ENCODE results near the gene TNS1. TPM values are rescaled to one million over a fixed set of nuclear protein-coding genes. Genes with fewer than 3 reads are reported as not detected.

The TNS1 gene
- total RNA-seq, 1 donor from 2014 or later: 219 TPM

DNA sequence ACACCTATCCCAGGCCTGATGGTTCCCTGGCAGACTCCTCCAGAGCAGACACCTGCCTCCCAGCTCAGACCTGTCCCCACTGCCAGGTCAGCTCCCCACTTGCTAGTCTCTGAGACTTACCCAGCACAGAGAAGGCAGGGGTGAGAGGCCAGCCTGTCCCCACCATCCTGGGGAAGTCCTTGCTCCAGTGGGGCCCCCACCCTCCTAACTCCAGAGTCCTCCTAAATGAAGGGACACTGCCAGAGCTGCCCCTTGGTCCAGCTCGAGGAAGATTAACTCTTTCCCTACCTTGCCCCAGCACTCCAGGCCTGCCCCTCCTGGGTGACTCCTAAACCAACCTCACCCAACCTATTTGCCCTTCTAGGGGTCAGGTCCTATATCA lies 30.4 kb upstream of the TNS1 start:
- no peak overlapping the region for H3K4me3 Mint-ChIP-seq (ENCODE audit: unreplicated experiment)
- H3K36me3 ChIP-seq (ENCODE audit: insufficient read depth, low read length): no peaks in the 10 kb centered on the region
- peaks cover 3% of the 10 kb centered on the region for H3K4me1 Mint-ChIP-seq (ENCODE audit: low read depth, unreplicated experiment)
- H3K4me2 ChIP-seq (ENCODE audit: low read length): no peak overlapping the region
- H2AFZ ChIP-seq (ENCODE audit: low read depth, low read length): no peak overlapping the region
- no peak overlapping the region for H3K27ac Mint-ChIP-seq (ENCODE audit: unreplicated experiment)
- DNase-seq (ENCODE audit: low read depth) (no peak), FAIRE-seq (no peak)
- H3K36me3 Mint-ChIP-seq (ENCODE audit: low read depth, unreplicated experiment): no peaks in the 10 kb centered on the region
- peaks cover 32% of the 10 kb centered on the region for H3K27me3 ChIP-seq (ENCODE audit: insufficient read depth, low read length)
- TF ChIP-seq CTCF (IDR thresholded peaks at IDR 0.05; ENCODE audit: insufficient read depth, low read depth, low read length): no peak
- no peak for TF ChIP-seq EZH2 (IDR thresholded peaks at IDR 0.05; ENCODE audit: insufficient read depth, low read length)
- H3K4me1 ChIP-seq (ENCODE audit: insufficient read depth, low read length): no peaks in the 10 kb centered on the region
- no peaks in the 10 kb centered on the region for H3K9me3 Mint-ChIP-seq (ENCODE audit: unreplicated experiment)
- H4K20me1 ChIP-seq (ENCODE audit: insufficient read depth, low read length): no peaks in the 10 kb centered on the region
- no peak overlapping the region for H3K4me3 ChIP-seq (ENCODE audit: insufficient read depth, low read depth, low read length)
- H3K27me3 Mint-ChIP-seq (ENCODE audit: low read depth, unreplicated experiment): peaks cover 44% of the 10 kb centered on the region
- no peak overlapping the region for H3K9ac ChIP-seq (ENCODE audit: low read length)
- H3K79me2 ChIP-seq (ENCODE audit: insufficient read depth, low read length): no peaks in the 10 kb centered on the region
- no peak overlapping the region for H3K27ac ChIP-seq (ENCODE audit: low read depth, low read length)
- H3K9me3 ChIP-seq (ENCODE audit: insufficient read depth, low read depth, low read length): no peaks in the 10 kb centered on the region

- no peaks in the 10 kb centered on the region for H3K9me3 Mint-ChIP-seq (ENCODE audit: unreplicated experiment)
- H3K4me1 ChIP-seq (ENCODE audit: insufficient read depth, low read length): no peaks in the 10 kb centered on the region
- no peak overlapping the region for H2AFZ ChIP-seq (ENCODE audit: low read depth, low read length)
- TF ChIP-seq CTCF (IDR thresholded peaks at IDR 0.05; ENCODE audit: insufficient read depth, low read depth, low read length): no peak
- no peak for TF ChIP-seq EZH2 (IDR thresholded peaks at IDR 0.05; ENCODE audit: insufficient read depth, low read length)
- H3K9ac ChIP-seq (ENCODE audit: low read length): no peak overlapping the region
- peaks cover 47% of the 10 kb centered on the region for H3K27me3 Mint-ChIP-seq (ENCODE audit: low read depth, unreplicated experiment)
- no peaks in the 10 kb centered on the region for H3K36me3 ChIP-seq (ENCODE audit: insufficient read depth, low read length)
- FAIRE-seq (no peak), DNase-seq (ENCODE audit: low read depth) (no peak)
- H4K20me1 ChIP-seq (ENCODE audit: insufficient read depth, low read length): no peaks in the 10 kb centered on the region
- H3K27ac ChIP-seq (ENCODE audit: low read depth, low read length): no peak overlapping the region
- no peaks in the 10 kb centered on the region for H3K36me3 Mint-ChIP-seq (ENCODE audit: low read depth, unreplicated experiment)
- no peak overlapping the region for H3K27ac Mint-ChIP-seq (ENCODE audit: unreplicated experiment)
- H3K27me3 ChIP-seq (ENCODE audit: insufficient read depth, low read length): peaks cover 27% of the 10 kb centered on the region
- H3K4me3 ChIP-seq (ENCODE audit: insufficient read depth, low read depth, low read length): no peak overlapping the region
- no peak overlapping the region for H3K4me3 Mint-ChIP-seq (ENCODE audit: unreplicated experiment)
- peaks cover 3% of the 10 kb centered on the region for H3K4me1 Mint-ChIP-seq (ENCODE audit: low read depth, unreplicated experiment)
- no peaks in the 10 kb centered on the region for H3K79me2 ChIP-seq (ENCODE audit: insufficient read depth, low read length)
- H3K9me3 ChIP-seq (ENCODE audit: insufficient read depth, low read depth, low read length): no peaks in the 10 kb centered on the region
- no peak overlapping the region for H3K4me2 ChIP-seq (ENCODE audit: low read length)
Measured at GRCh38 chr2:218032336-218033171, 29.8 kb upstream of the TNS1 start.

GRCh38 chr2:218031771-218032257 lies 29.0 kb upstream of the TNS1 start:
- H3K27ac Mint-ChIP-seq (ENCODE audit: unreplicated experiment): no peak overlapping the region
- Histone ChIP-seq H3K4me1 (ENCODE audit: insufficient read depth, low read length) (no peaks in the 10 kb centered on the region), H3K4me2 (ENCODE audit: low read length) (no peak overlapping the region), H4K20me1 (ENCODE audit: insufficient read depth, low read length) (no peaks in the 10 kb centered on the region), H3K4me3 (ENCODE audit: insufficient read depth, low read depth, low read length) (no peak overlapping the region), H3K79me2 (ENCODE audit: insufficient read depth, low read length) (no peaks in the 10 kb centered on the region), H3K27me3 (ENCODE audit: insufficient read depth, low read length) (peaks cover 21% of the 10 kb centered on the region), H3K36me3 (ENCODE audit: insufficient read depth, low read length) (no peaks in the 10 kb centered on the region), H3K9ac (ENCODE audit: low read length) (no peak overlapping the region), H2AFZ (ENCODE audit: low read depth, low read length) (no peak overlapping the region), H3K9me3 (ENCODE audit: insufficient read depth, low read depth, low read length) (no peaks in the 10 kb centered on the region), H3K27ac (ENCODE audit: low read depth, low read length) (no peak overlapping the region)
- peaks cover 5% of the 10 kb centered on the region for H3K36me3 Mint-ChIP-seq (ENCODE audit: low read depth, unreplicated experiment)
- H3K9me3 Mint-ChIP-seq (ENCODE audit: unreplicated experiment): no peaks in the 10 kb centered on the region
- no peak for TF ChIP-seq EZH2 (IDR thresholded peaks at IDR 0.05; ENCODE audit: insufficient read depth, low read length)
- no peak for TF ChIP-seq CTCF (IDR thresholded peaks at IDR 0.05; ENCODE audit: insufficient read depth, low read depth, low read length)
- no peak overlapping the region for H3K4me3 Mint-ChIP-seq (ENCODE audit: unreplicated experiment)
- DNase-seq (ENCODE audit: low read depth): no peak
- FAIRE-seq: no peak
- peaks cover 3% of the 10 kb centered on the region for H3K4me1 Mint-ChIP-seq (ENCODE audit: low read depth, unreplicated experiment)
- H3K27me3 Mint-ChIP-seq (ENCODE audit: low read depth, unreplicated experiment): peaks cover 52% of the 10 kb centered on the region
